A549 (cell line): ENCODE data around the gene PTPRH. TPM values are rescaled to one million over a fixed set of nuclear protein-coding genes. Genes with fewer than 3 reads are reported as not detected.

Experiments
- ATAC-seq, 2 experiments: fragments of 200-7000 bp in 1 of 2; fragments of >200 bp in 1 of 2; cut with Nextera tagmentation in 1 of 2; cut with Tn5 transposase in 1 of 2; 3 replicates each; pipeline versions ENCODE4 v1.8.0 to v1.9.1; 2018 to 2020; ENCODE audit warnings: mild to moderate bottlenecking in 1 of 2, moderate library complexity in 1 of 2
- CTCF ChIA-PET: fragments of 300-600 bp; sonication (Branson Sonifier 250); formaldehyde crosslinking; extraction: SDS; loops from one replicate; lab custom pipeline; 2021; ENCODE audit warnings: antibody characterized with exemption, inconsistent platforms; lab: Yijun Ruan, JAX
- POLR2A ChIA-PET: fragments of 350-600 bp; formaldehyde crosslinking; extraction: SDS; loops from one replicate; lab custom pipeline; 2021; ENCODE audit warnings: antibody characterized with exemption, inconsistent platforms; lab: Yijun Ruan, JAX
- DNase-seq, 2 experiments: peaks; one replicate each; pipeline versions ENCODE4 v3.0.0 to v3.0.0-alpha.2; 2011 to 2016; ENCODE audit warnings: low read depth in 1 of 2, low spot score in 1 of 2
- FAIRE-seq: peaks from 2 replicates; lab custom pipeline; 2011; peaks lifted over from hg19 to GRCh38; lab: Jason Lieb, UNC
- H3K27ac ChIP-seq, 2 experiments: fragments of >200 bp; sonication (Bioruptor Twin); formaldehyde crosslinking; 3 replicates each; pipeline ENCODE4 v1.5.1; 2016 to 2017
- H3K4me1 ChIP-seq: fragments of >200 bp; sonication (Bioruptor Twin); formaldehyde crosslinking; 3 replicates; pipeline ENCODE4 v1.6.1; 2016
- H3K4me2 ChIP-seq: fragments of >200 bp; sonication (Bioruptor Twin); formaldehyde crosslinking; 3 replicates; pipeline ENCODE4 v1.6.1; 2016
- H3K4me3 ChIP-seq: fragments of >200 bp; sonication (Bioruptor Twin); formaldehyde crosslinking; 3 replicates; pipeline ENCODE4 v1.5.1; 2016
- H3K9me3 ChIP-seq: fragments of >200 bp; sonication (Bioruptor Twin); formaldehyde crosslinking; 3 replicates; pipeline ENCODE4 v1.6.1; 2016
- BHLHE40 ChIP-seq: IDR thresholded peaks from 2 replicates; pipeline ENCODE4 v1.6.1; 2012; ENCODE audit warnings: low read depth, low read length, inconsistent platforms
- CBX2 ChIP-seq: fragments of 200-600 bp; sonication (generic); IDR thresholded peaks from 2 replicates; pipeline ENCODE4 v1.6.1; 2016; ENCODE audit warnings: low read depth, mild to moderate bottlenecking, borderline replicate concordance
- CHD2 ChIP-seq: fragments of 150-350 bp; IDR thresholded peaks from 2 replicates; pipeline ENCODE4 v1.6.1; 2014; ENCODE audit warnings: low read length; ENCODE audit not compliant: partially characterized antibody
- EP300 ChIP-seq, 2 experiments: fragments of >200 bp; sonication (Bioruptor Twin); formaldehyde crosslinking; IDR thresholded peaks; 2 replicates in 1 of 2; 3 replicates in 1 of 2; pipeline ENCODE4 v1.6.1; 2016 to 2017
- FOSL2 ChIP-seq, 2 experiments: fragments of 450-650 bp in 1 of 2; fragments of >200 bp in 1 of 2; sonication (Bioruptor Twin) in 1 of 2; formaldehyde crosslinking; IDR thresholded peaks; 2 replicates each; pipeline versions ENCODE4 v1.5.0 to v1.6.1; 2016 to 2020; ENCODE audit warnings: mild to moderate bottlenecking in 1 of 2, moderate library complexity in 1 of 2
- HEYL ChIP-seq: fragments of 250-450 bp; sonication (Bioruptor Pico); IDR thresholded peaks from 2 replicates; pipeline ENCODE4 v1.8.0; 2021; ENCODE audit warnings: mild to moderate bottlenecking, moderate library complexity
- HOXB5 ChIP-seq: fragments of 250-450 bp; sonication (Bioruptor Pico); IDR thresholded peaks from 2 replicates; pipeline ENCODE4 v1.5.0; 2020; ENCODE audit warnings: mild to moderate bottlenecking, moderate library complexity
- JUN ChIP-seq, 2 experiments: fragments of >200 bp; sonication (Bioruptor Twin); formaldehyde crosslinking; IDR thresholded peaks; 2 replicates in 1 of 2; 3 replicates in 1 of 2; pipeline ENCODE4 v1.6.1; 2016 to 2017
- JUNB ChIP-seq: fragments of >200 bp; sonication (Bioruptor Twin); formaldehyde crosslinking; IDR thresholded peaks from 2 replicates; pipeline ENCODE4 v1.6.1; 2016
- MAFK ChIP-seq: fragments of 450-650 bp; IDR thresholded peaks from 2 replicates; pipeline ENCODE4 v1.6.1; 2014; ENCODE audit not compliant: partially characterized antibody
- MYC ChIP-seq: IDR thresholded peaks from 2 replicates; pipeline ENCODE4 v1.6.1; 2012; ENCODE audit warnings: mild to moderate bottlenecking, inconsistent platforms, low read length, improper control_type of control experiment, borderline replicate concordance
- NFE2L2 ChIP-seq: fragments of 150-350 bp; conservative IDR thresholded peaks from 2 replicates; pipeline ENCODE4 v1.6.1; 2014; ENCODE audit warnings: low read length
- NPAS2 ChIP-seq: fragments of 250-450 bp; sonication (Bioruptor Pico); IDR thresholded peaks from 2 replicates; pipeline ENCODE4 v1.8.0; 2022; ENCODE audit warnings: mild to moderate bottlenecking, moderate library complexity, borderline replicate concordance
- NR3C1 ChIP-seq: fragments of >200 bp; sonication (Bioruptor Twin); formaldehyde crosslinking; IDR thresholded peaks from 3 replicates; pipeline ENCODE4 v1.6.1; 2017
- POLR2A ChIP-seq: IDR thresholded peaks from 2 replicates; pipeline ENCODE4 v1.6.1; 2012; ENCODE audit warnings: mild to moderate bottlenecking, low read length
- RARB ChIP-seq: fragments of 250-450 bp; sonication (Bioruptor Pico); IDR thresholded peaks from 2 replicates; pipeline ENCODE4 v1.8.0; 2021; ENCODE audit warnings: mild to moderate bottlenecking, moderate library complexity
- RCOR1 ChIP-seq: fragments of 150-350 bp; IDR thresholded peaks from 2 replicates; pipeline ENCODE4 v1.6.1; 2014; ENCODE audit warnings: antibody characterized with exemption, low read length, low read depth
- RFX5 ChIP-seq: fragments of 450-650 bp; IDR thresholded peaks from 2 replicates; pipeline ENCODE4 v1.7.1; 2014; ENCODE audit warnings: antibody characterized with exemption, mild to moderate bottlenecking, moderate library complexity
- SMC3 ChIP-seq: fragments of >200 bp; sonication (Bioruptor Twin); formaldehyde crosslinking; IDR thresholded peaks from 3 replicates; pipeline ENCODE4 v1.6.1; 2018; ENCODE audit warnings: inconsistent platforms
- TP53 ChIP-seq: fragments of 250-450 bp; sonication (Bioruptor Pico); IDR thresholded peaks from 2 replicates; pipeline ENCODE4 v1.5.0; 2021; ENCODE audit warnings: mild to moderate bottlenecking, moderate library complexity
- ZNF302 ChIP-seq: fragments of 250-450 bp; sonication (Bioruptor Pico); IDR thresholded peaks from 2 replicates; pipeline ENCODE4 v1.9.0; 2021; ENCODE audit warnings: inconsistent platforms, mild to moderate bottlenecking, moderate library complexity
- ZSCAN20 ChIP-seq: fragments of 250-450 bp; sonication (Bioruptor Pico); IDR thresholded peaks from 2 replicates; pipeline ENCODE4 v1.8.0; 2022; ENCODE audit warnings: mild to moderate bottlenecking, moderate library complexity
- WGBS: methylation state at CpG from one replicate; pipeline ENCODE4 v1.1.6; 2017; ENCODE audit errors: missing lambda C conversion rate; 5-methylcytosine and 5-hydroxymethylcytosine counted together
- polyA plus RNA-seq, 4 experiments: library from polyadenylated mRNA; depleted of rRNA in 3 of 4; stranded (reverse); fragments of >200 nt; fragmentation: RNase III in 1 of 4; extraction: RNeasy Plus Mini Kit Qiagen cat#74134 plus additional on column Dnase treatment in 1 of 4; gene quantifications; 2 replicates in 3 of 4; 3 replicates in 1 of 4; pipeline ENCODE4 v1.2.3, GENCODE V29; 2011 to 2017
- TF ChIP-seq, protein P1 (sequence below): fragments of 250-450 bp; sonication (Bioruptor Pico); IDR thresholded peaks from 2 replicates; pipeline ENCODE4 v1.5.0; 2021; ENCODE audit warnings: mild to moderate bottlenecking, moderate library complexity, borderline replicate concordance
- TF ChIP-seq, protein P2 (sequence below): fragments of 450-650 bp; IDR thresholded peaks from 2 replicates; pipeline ENCODE4 v1.6.1; 2014; ENCODE audit warnings: antibody characterized with exemption
- TF ChIP-seq, protein P3 (sequence below): fragments of 250-450 bp; sonication (Bioruptor Pico); IDR thresholded peaks from 2 replicates; pipeline ENCODE4 v1.5.0; 2020; ENCODE audit warnings: low read depth, mild to moderate bottlenecking, moderate library complexity
- TF ChIP-seq, protein P4 (sequence below): fragments of >200 bp; sonication (Bioruptor Twin); formaldehyde crosslinking; IDR thresholded peaks from 2 replicates; pipeline ENCODE4 v1.6.1; 2016

The PTPRH gene
- polyA plus RNA-seq, 2 of the 4 experiments (the other 2 are of a cell fraction), result 1.6 to 4.2 TPM

DNA sequence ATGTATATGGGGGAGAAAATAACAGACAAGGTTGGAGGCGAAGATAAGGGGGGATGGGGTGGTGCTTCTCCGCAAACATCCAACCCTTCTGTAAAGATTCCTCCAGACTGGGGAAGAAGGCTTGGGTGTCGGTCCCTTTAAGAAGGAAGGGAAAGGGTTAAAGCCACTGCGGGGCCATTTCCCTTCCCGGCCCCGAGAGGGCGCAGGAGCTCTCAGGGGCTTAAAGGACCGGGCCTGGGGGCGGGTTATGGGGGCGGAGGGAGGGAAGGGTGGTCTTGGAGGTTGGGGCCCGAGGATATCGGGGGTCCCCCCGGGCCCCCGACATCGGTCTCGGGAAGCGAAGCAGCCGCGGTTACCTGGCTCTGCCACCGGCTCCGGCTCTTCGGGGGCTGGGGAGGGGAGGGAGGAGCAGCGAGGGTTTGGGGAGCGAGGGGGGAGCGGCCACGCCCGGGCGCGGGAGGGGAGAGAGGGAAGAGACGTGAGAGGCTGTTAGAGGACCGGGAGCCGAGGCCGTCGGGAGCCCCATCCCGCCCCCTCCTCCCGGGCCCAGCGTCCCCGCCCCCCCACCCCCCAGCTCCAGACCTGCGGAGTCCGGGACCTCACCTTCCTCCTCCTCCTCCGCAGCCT lies 63.1 kb downstream of the PTPRH start (continued):
- TF ChIP-seq NPAS2 (CRISPR knock-in tag) (no peak), ZNF302 (CRISPR knock-in tag) (no peak), CHD2 (no peak), ZSCAN20 (CRISPR knock-in tag) (no peak), HEYL (CRISPR knock-in tag) (no peak), EP300 (IDR thresholded peaks at IDR 0.05) (no peak), FOSL2 (IDR thresholded peaks at IDR 0.05) (no peak), FOSL2 (CRISPR knock-in tag; IDR thresholded peaks at IDR 0.05) (no peak), MAFK (no peak), NR3C1 (no peak), CBX2 (no peak), BHLHE40 (no peak), POLR2A (no peak), JUNB (no peak), TP53 (CRISPR knock-in tag) (no peak; the same call in 1 of the 2 replicates), RARB (CRISPR knock-in tag) (no peak), RCOR1 (0 out of 2 replicates have a peak, but pooled peaks have one; percentile 65), MYC (no peak), HOXB5 (CRISPR knock-in tag) (peak; percentile 41; the same call in 1 of the 2 replicates), JUN (IDR thresholded peaks at IDR 0.05) (no peak; a peak in 1 of 5 replicates), NFE2L2 (no peak), RFX5 (no peak)
- TF ChIP-seq, protein P1, sequence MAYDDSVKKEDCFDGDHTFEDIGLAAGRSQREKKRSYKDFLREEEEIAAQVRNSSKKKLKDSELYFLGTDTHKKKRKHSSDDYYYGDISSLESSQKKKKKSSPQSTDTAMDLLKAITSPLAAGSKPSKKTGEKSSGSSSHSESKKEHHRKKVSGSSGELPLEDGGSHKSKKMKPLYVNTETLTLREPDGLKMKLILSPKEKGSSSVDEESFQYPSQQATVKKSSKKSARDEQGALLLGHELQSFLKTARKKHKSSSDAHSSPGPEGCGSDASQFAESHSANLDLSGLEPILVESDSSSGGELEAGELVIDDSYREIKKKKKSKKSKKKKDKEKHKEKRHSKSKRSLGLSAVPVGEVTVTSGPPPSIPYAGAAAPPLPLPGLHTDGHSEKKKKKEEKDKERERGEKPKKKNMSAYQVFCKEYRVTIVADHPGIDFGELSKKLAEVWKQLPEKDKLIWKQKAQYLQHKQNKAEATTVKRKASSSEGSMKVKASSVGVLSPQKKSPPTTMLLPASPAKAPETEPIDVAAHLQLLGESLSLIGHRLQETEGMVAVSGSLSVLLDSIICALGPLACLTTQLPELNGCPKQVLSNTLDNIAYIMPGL (CRISPR knock-in tag), result no peak
- TF ChIP-seq, protein P2, sequence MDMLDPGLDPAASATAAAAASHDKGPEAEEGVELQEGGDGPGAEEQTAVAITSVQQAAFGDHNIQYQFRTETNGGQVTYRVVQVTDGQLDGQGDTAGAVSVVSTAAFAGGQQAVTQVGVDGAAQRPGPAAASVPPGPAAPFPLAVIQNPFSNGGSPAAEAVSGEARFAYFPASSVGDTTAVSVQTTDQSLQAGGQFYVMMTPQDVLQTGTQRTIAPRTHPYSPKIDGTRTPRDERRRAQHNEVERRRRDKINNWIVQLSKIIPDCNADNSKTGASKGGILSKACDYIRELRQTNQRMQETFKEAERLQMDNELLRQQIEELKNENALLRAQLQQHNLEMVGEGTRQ, result no peak
- TF ChIP-seq, protein P3, sequence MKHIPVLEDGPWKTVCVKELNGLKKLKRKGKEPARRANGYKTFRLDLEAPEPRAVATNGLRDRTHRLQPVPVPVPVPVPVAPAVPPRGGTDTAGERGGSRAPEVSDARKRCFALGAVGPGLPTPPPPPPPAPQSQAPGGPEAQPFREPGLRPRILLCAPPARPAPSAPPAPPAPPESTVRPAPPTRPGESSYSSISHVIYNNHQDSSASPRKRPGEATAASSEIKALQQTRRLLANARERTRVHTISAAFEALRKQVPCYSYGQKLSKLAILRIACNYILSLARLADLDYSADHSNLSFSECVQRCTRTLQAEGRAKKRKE (CRISPR knock-in tag), result no peak
- TF ChIP-seq, protein P4, sequence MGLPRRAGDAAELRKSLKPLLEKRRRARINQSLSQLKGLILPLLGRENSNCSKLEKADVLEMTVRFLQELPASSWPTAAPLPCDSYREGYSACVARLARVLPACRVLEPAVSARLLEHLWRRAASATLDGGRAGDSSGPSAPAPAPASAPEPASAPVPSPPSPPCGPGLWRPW, result no peak
- TF ChIP-seq, all 56 proteins: peak for 9

DNA sequence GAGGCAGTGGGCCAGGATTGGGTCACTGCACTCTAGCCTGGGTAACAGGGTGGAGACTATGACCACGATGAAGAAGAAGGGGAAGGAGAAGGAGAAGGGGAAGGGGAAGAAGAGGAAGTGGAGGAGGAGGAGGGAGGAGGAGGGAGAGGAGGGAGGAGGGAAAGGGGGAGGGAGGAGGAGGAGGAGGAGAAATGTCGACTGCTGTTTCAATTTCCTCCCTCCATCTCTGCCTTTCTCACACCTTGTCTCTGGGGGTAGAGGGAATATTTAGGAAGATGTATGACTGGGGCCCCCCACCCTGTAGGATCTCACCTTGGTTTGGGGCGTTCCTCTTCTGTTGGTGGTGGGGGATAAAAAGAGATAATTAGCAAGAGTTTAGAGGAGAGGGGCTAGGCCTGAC lies 64.1 kb downstream of the PTPRH start:
- FAIRE-seq (no peak), ATAC-seq (no peak)
- H3K9me3 ChIP-seq, result no peaks in the 10 kb centered on the region
- CTCF ChIA-PET, result interaction anchor here (0.6 to 6.5 kb wide), 13 partner anchors 8 to 486 kb away, joined by 3 to 123 read pairs (median 14); partner anchors contain the start of genes DNAAF3, TMEM238 and TNNI3
- 39% methylated on average over 3 of the region's 3 CpGs for WGBS
- H3K4me1 ChIP-seq, result peaks cover 37% of the 10 kb centered on the region
- peak overlapping the region; percentile 84 for H3K4me2 ChIP-seq
- peak overlapping the region in 1 of 2 experiments; percentile 92; a peak in 2 of 6 replicates for H3K27ac ChIP-seq
- no peak overlapping the region for H3K4me3 ChIP-seq
- TF ChIP-seq SMC3 (no peak), MAFK (no peak), ZNF302 (CRISPR knock-in tag) (no peak), TP53 (CRISPR knock-in tag) (no peak), RARB (CRISPR knock-in tag) (no peak), JUNB (no peak), ZSCAN20 (CRISPR knock-in tag) (no peak)
- TF ChIP-seq, all 56 proteins: peak for 0
- POLR2A ChIA-PET, result no interaction called here
- no peak for DNase-seq
